Astrocyte (in vitro differentiated cells and primary cell): Measurements from ENCODE around the gene CPNE5.

ENCODE experiments used
- CTCF ChIP-seq: IDR thresholded peaks from 2 replicates; pipeline ENCODE4 v1.5.1; 2011; ENCODE audit warnings: low read depth, mild to moderate bottlenecking, inconsistent platforms, low read length, moderate library complexity; ENCODE audit not compliant: insufficient read depth
- EZH2 ChIP-seq: IDR thresholded peaks from 2 replicates; pipeline ENCODE4 v1.6.1; 2012; ENCODE audit warnings: mild to moderate bottlenecking, low read length, inconsistent platforms; ENCODE audit not compliant: insufficient read depth

- no peak for TF ChIP-seq CTCF
- no peak for TF ChIP-seq EZH2
These were observed 97.1 kb downstream of the CPNE5 start for GRCh38 chr6:36742146-36742545.
